GM23338 (cell line): Measurements from ENCODE around the gene TOX4. TPM values are rescaled to one million over a fixed set of nuclear protein-coding genes. Genes with fewer than 3 reads are reported as not detected.

Experiments
- ATAC-seq: fragments of 200-7000 bp; cut with Tn5 transposase; 3 replicates; pipeline ENCODE4 v1.9.1; 2020
- DNase-seq: peaks from one replicate; pipeline ENCODE4 v3.0.0-alpha.2; 2015; ENCODE audit warnings: low spot score
- H2AFZ ChIP-seq: fragments of 200-600 bp; sonication (generic); 2 replicates; pipeline ENCODE4 v1.8.0; 2016; ENCODE audit warnings: antibody characterized with exemption, mild to moderate bottlenecking, moderate library complexity
- H3F3A ChIP-seq: fragments of 200-600 bp; sonication (generic); replicated peaks from 2 replicates; pipeline ENCODE4 v1.8.0; 2017; ENCODE audit warnings: antibody characterized with exemption, mixed run types, low read depth
- H3K27ac ChIP-seq: fragments of 200-600 bp; sonication (generic); 2 replicates; pipeline ENCODE4 v1.6.1; 2016; ENCODE audit warnings: low read depth
- H3K27me3 ChIP-seq: fragments of 200-600 bp; sonication (generic); 2 replicates; pipeline ENCODE4 v1.8.0; 2016; ENCODE audit warnings: mild to moderate bottlenecking, mixed run types, moderate library complexity; ENCODE audit not compliant: insufficient read depth
- H3K36me3 ChIP-seq: fragments of 200-600 bp; sonication (generic); 2 replicates; pipeline ENCODE4 v1.8.0; 2016; ENCODE audit warnings: mild to moderate bottlenecking; ENCODE audit not compliant: insufficient read depth
- H3K4me1 ChIP-seq: fragments of 200-600 bp; sonication (generic); 2 replicates; pipeline ENCODE4 v1.8.0; 2016; ENCODE audit warnings: mild to moderate bottlenecking, moderate library complexity; ENCODE audit not compliant: insufficient read depth
- H3K4me2 ChIP-seq: fragments of 200-600 bp; sonication (generic); 2 replicates; pipeline ENCODE4 v1.7.1; 2017; ENCODE audit warnings: mixed run types
- H3K4me3 ChIP-seq: fragments of 200-600 bp; sonication (generic); 2 replicates; pipeline ENCODE4 v1.6.1; 2016; ENCODE audit warnings: mixed run types
- H3K79me2 ChIP-seq: fragments of 200-600 bp; sonication (generic); replicated peaks from 2 replicates; pipeline ENCODE4 v1.8.0; 2017; ENCODE audit warnings: mild to moderate bottlenecking; ENCODE audit not compliant: insufficient read depth
- H3K9me2 ChIP-seq: fragments of 200-600 bp; sonication (generic); 2 replicates; pipeline ENCODE4 v1.8.0; 2017; ENCODE audit not compliant: insufficient read depth
- H4K20me1 ChIP-seq: fragments of 200-600 bp; sonication (generic); replicated peaks from 2 replicates; pipeline ENCODE4 v1.8.0; 2017; ENCODE audit warnings: mild to moderate bottlenecking; ENCODE audit not compliant: insufficient read depth
- H3K27ac Mint-ChIP-seq: 2 replicates; pipeline ENCODE4 v1.8.0; 2020; ENCODE audit warnings: inconsistent platforms, mild to moderate bottlenecking, moderate library complexity, mixed read lengths
- H3K27me3 Mint-ChIP-seq: 3 replicates; pipeline ENCODE4 v1.8.0; 2022; ENCODE audit warnings: low read depth, mild to moderate bottlenecking, moderate library complexity, mixed read lengths, inconsistent platforms; ENCODE audit not compliant: insufficient read depth, poor library complexity
- H3K36me3 Mint-ChIP-seq: 3 replicates; pipeline ENCODE4 v1.8.0; 2021; ENCODE audit warnings: low read depth, mild to moderate bottlenecking, inconsistent platforms, moderate library complexity, mixed read lengths
- H3K4me1 Mint-ChIP-seq: 3 replicates; pipeline ENCODE4 v1.8.0; 2020; ENCODE audit warnings: mild to moderate bottlenecking, inconsistent platforms, mixed read lengths
- H3K4me3 Mint-ChIP-seq: 3 replicates; pipeline ENCODE4 v1.8.0; 2021; ENCODE audit warnings: moderate library complexity, mild to moderate bottlenecking, inconsistent platforms, mixed read lengths
- H3K9me3 Mint-ChIP-seq: 3 replicates; pipeline ENCODE4 v1.8.0; 2020; ENCODE audit warnings: moderate library complexity, mild to moderate bottlenecking, inconsistent platforms, mixed read lengths
- CTCF ChIP-seq, 2 experiments: fragments of 200-600 bp in 1 of 2; sonication (generic) in 1 of 2; conservative IDR thresholded peaks; 2 replicates each; pipeline versions ENCODE4 v1.5.1 to v1.6.1; 2016 to 2017; ENCODE audit warnings: antibody characterized with exemption in 2 of 2, low read depth in 2 of 2, mild to moderate bottlenecking in 2 of 2, moderate library complexity in 1 of 2
- EZH2phosphoT487 ChIP-seq: fragments of 200-600 bp; sonication (generic); IDR thresholded peaks from one replicate; pipeline ENCODE4 v1.8.1; 2018; ENCODE audit warnings: antibody characterized with exemption; ENCODE audit not compliant: unreplicated experiment
- JUNB ChIP-seq: IDR thresholded peaks from one replicate; pipeline ENCODE4 v1.6.1; 2016; ENCODE audit warnings: antibody characterized with exemption; ENCODE audit not compliant: unreplicated experiment
- ZNF331 ChIP-seq: fragments of 250-450 bp; sonication (Bioruptor Pico); IDR thresholded peaks from 2 replicates; pipeline ENCODE4 v1.5.0; 2020; ENCODE audit warnings: low read depth, mild to moderate bottlenecking, moderate library complexity
- ZNF462 ChIP-seq: fragments of 250-450 bp; sonication (Bioruptor Pico); IDR thresholded peaks from 2 replicates; pipeline ENCODE4 v1.5.0; 2020; ENCODE audit warnings: mild to moderate bottlenecking, moderate library complexity
- polyA plus RNA-seq: library from polyadenylated mRNA; unstranded; fragments of >200 nt; fragmentation: Nextera tagmentation; extraction: Ambion mirVana; gene quantifications from 2 replicates; pipeline ENCODE4 v1.2.1, GENCODE V29; 2016
- total RNA-seq: library from RNA; depleted of rRNA; stranded (reverse); fragments of >200 nt; shearing (Covaris generic); gene quantifications from 2 replicates; pipeline ENCODE4 v1.2.3, GENCODE V29; 2014

The TOX4 gene
- total and polyA plus RNA-seq, 2 experiments from 2014 or later: 45.6 to 72.8 TPM

DNA sequence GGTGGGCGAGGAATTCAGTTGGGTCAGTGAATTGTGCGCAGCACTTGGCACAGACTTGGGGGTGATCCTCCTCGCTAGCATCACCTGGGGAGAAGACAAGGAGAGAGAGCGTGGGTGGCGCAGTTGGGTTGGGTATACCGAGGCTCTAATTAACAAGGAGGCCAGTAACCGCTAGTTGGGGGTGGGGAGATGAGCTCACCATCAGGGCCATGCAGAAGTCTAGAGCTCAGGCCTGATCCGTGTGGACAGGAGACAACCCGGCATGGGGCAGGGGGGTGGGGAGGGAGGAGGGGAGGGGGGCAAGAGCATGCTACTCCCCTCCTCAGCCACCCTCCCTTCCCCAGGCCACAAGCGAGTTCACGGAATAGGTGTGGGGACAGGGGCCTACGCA lies 48.6 kb downstream of the TOX4 start:
- peaks cover 77% of the 10 kb centered on the region for H3K4me1 ChIP-seq
- no peaks in the 10 kb centered on the region for H3K9me2 ChIP-seq
- DNase-seq (peak; percentile 55), ATAC-seq (peak; percentile 21)
- Mint-ChIP-seq H3K9me3 (no peaks in the 10 kb centered on the region; the same call in 1 of the 3 replicates), H3K4me1 (peaks cover 85% of the 10 kb centered on the region), H3K36me3 (peaks cover 72% of the 10 kb centered on the region), H3K27me3 (peaks cover 39% of the 10 kb centered on the region), H3K27ac (peak overlapping the region; percentile 95), H3K4me3 (peak overlapping the region; percentile 83)
- no peaks in the 10 kb centered on the region for H3K27me3 ChIP-seq
- H3K4me2 ChIP-seq: peak overlapping the region; percentile 85
- H4K20me1 ChIP-seq: peaks cover 20% of the 10 kb centered on the region
- peaks cover 30% of the 10 kb centered on the region for H3K36me3 ChIP-seq
- H2AFZ ChIP-seq: no peak overlapping the region
- peaks cover 75% of the 10 kb centered on the region for H3K79me2 ChIP-seq
- TF ChIP-seq ZNF462 (no peak), EZH2phosphoT487 (no peak), ZNF331 (CRISPR knock-in tag) (no peak), CTCF (conservative IDR thresholded peaks at IDR 0.05; ENCODE audit: low read depth in 2 of 2) (no peak), JUNB (no peak)
- peak overlapping the region; percentile 92 for H3K27ac ChIP-seq
- H3F3A ChIP-seq: peaks cover 33% of the 10 kb centered on the region
- peak overlapping the region; percentile 74 for H3K4me3 ChIP-seq
